Erythroblast (primary cell): ENCODE measurements around the gene ACADS.
"Not testable (repeated sequence)": the region's sequence is repeated elsewhere in the genome, so short reads cannot be mapped to it uniquely, and the experiment has no call there.

Experiments used
- GATA1 ChIP-seq: IDR thresholded peaks from 2 replicates; pipeline ENCODE4 v1.6.1; 2011; ENCODE audit warnings: low read depth, mild to moderate bottlenecking, control low read depth, low read length, moderate library complexity
- POLR2A ChIP-seq: IDR thresholded peaks from 2 replicates; pipeline ENCODE4 v1.6.1; 2011; ENCODE audit warnings: mild to moderate bottlenecking, low read length

DNA sequence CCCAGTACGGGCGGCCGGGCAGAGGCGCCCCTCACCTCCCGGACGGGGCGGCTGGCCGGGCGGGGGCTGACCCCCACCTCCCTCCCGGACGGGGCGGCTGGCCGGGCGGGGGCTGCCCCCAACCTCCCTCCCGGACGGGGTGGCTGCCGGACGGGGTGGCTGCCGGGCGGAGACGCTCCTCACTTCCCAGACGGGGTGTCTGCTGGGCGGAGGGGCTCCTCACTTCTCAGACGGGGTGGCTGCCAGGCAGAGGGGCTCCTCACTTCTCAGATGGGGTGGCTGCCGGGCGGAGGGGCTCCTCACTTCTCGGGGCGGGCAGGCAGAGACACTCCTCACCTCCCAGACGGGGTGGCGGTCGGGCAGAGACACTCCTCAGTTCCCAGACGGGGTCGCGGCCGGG lies 6.6 kb downstream of the ACADS start:
- not testable (repeated sequence) for TF ChIP-seq POLR2A, GATA1
